CD4-positive, alpha-beta T cell treated with Interleukin-2 at 100 ng/mL for 4 hours (primary cell): Measurements from ENCODE around the gene ELK1.
"Not testable (repeated sequence)": the region's sequence is repeated elsewhere in the genome, so short reads cannot be mapped to it uniquely, and the experiment has no call there.

Experiments used
- DNase-seq: peaks from one replicate; pipeline ENCODE4 v3.0.0-alpha.2; 2020; ENCODE audit warnings: low spot score

Gene ELK1, protein sequence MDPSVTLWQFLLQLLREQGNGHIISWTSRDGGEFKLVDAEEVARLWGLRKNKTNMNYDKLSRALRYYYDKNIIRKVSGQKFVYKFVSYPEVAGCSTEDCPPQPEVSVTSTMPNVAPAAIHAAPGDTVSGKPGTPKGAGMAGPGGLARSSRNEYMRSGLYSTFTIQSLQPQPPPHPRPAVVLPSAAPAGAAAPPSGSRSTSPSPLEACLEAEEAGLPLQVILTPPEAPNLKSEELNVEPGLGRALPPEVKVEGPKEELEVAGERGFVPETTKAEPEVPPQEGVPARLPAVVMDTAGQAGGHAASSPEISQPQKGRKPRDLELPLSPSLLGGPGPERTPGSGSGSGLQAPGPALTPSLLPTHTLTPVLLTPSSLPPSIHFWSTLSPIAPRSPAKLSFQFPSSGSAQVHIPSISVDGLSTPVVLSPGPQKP

DNA sequence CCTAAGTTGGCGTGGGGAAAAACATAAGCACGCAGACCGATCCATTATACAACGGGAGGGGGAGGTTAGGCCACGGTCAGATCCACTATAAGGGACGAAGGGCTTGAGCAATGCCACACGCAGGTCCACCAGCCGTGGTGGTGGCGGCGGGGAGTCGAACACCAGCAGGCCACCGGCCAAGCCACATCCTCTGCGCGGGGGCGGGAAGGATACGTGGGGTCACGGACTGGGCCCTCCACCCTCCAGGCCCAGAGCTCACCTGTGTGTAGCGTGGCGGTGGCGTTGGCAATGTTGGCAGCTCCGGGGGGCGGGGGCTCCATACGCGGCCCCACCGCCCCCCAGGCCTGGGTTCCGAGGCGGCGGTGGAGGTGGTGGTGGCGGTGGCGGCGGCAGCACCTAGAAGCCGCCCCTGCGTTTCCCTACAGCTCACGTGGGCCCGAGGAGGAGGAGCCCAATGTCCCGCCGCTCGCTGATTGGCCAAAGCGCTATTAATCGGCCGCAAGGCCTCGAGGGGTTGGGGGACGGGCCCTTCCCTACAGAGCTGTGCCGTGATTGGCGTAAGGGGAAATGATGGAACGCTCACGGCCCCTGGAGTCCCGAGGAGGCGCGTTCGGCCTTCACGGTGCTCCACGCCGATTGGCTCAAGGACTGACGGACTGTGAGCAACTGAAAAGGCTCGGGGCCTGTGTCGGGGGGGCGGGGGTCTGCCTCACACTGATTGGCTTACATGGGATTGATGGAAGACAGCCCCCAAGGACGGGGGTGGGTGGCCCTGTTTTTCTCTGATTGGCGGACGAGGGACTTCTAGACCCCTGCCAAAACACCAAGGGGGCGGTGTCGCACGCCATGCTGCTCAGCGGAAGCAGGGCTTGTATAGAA, at the start of gene ELK1:
Gene ELK1 (minus strand): TSS at position 400 of the 879 bp plus-strand sequence. CDS start 9,122 bp downstream, outside the sequence.
- DNase-seq = peak; percentile 93

DNA sequence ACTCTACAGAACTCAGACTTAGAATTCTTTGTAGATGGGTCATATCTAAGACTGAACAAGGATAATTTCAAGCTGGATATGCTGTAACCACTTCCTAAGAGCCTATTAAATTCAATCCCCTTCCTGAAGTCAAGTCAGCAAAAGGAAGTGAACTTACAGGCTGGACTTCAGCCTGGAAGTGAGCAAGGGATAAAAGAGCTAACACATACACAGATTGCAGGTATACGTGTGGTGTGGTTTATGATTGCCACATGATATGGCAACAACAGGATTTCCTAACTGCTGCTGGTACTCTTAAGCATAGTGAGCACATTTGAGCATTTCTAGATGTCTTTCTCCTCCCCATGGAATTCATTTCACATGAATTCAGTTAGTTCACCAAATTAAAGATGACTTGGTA, 46.8 kb upstream of the ELK1 start:
- no peak for DNase-seq

DNA sequence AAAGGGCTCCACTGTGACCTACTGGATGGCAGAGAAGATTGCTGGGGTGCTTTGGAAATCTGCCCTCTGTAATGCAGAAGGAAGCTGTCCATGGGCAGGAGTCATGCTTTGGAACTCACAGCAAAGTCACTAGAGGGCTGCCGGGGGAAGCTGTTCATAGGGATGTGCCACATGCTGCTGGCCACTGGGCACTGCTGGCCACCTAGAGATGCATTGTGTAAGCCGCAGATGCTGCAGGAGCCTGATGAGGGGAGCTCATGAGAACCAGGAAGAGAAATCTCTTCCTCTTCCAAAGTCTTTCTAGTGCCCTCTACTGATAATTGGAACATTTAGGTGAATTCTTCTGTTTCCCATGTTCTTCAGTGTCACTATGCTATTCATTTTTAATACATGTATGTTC, 39.8 kb upstream of the ELK1 start:
- no peak for DNase-seq

DNA sequence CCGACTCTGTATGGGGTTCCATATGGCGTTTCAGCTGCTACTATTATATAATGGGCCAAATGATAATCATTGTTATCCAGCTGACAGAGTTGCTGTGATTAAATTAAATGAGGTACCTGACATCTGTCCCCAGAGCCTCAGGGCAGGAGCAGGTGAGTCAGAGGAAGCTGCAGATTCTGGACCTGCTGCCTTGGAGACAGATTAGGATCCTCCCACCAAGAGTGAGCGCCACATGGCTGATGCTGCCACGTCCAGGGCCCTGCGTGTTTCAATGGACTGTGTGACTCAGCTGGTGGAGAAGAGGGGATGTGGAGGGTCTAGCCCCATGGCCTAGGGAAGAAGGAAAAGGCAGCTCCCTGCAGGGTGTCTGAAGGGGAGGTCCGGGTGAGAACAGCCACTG, 36.9 kb upstream of the ELK1 start:
- no peak for DNase-seq

DNA sequence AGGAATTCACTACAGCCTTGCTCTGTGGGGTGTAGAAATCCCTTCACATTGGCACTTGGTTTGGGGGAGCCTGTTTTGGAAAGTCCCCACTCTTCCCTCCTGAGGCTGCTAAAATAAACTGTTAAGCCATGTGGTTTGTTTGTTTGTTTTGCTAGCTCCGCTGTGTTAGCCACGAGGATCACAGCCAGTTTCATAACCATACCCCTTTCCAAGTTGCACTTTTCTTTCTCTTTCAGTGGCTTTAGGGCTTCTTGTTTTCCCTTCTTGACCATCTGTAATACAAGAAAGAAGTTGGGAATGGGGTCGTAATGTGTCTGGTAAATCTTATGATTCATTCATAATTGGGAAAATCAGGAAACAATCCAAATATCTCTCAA, 33.5 kb upstream of the ELK1 start:
- DNase-seq = no peak

DNA sequence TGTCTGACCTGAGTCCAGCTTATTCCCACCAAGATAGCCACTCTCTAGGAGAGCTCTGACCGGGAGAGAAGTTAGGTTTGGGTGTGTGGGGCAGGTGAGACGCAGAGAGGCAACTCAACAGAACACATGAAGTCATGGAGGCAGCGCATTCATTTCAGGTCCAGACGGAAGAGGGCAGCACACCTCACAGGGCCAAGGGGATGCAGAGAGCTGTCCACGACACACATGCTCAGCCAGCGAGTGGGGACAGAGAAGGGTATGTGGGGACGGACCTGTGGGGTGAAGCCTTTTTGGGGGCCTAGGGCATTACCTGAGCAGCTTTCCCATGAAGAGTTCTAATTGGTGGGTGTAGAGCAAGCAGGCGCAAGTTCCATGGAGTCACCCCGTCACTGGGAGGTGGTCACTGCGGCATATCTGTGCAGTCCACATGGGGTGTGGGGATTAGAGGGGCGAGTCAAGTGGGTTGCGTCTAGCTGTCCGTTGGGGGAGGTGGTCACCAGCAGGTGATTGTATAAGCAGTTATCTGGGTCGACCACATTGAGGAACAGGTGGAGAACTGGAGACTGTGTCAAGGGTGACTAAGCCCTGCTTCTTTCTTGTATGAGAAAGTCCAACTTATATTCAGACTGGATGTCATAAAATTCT, 32.9 kb upstream of the ELK1 start:
- no peak for DNase-seq

DNA sequence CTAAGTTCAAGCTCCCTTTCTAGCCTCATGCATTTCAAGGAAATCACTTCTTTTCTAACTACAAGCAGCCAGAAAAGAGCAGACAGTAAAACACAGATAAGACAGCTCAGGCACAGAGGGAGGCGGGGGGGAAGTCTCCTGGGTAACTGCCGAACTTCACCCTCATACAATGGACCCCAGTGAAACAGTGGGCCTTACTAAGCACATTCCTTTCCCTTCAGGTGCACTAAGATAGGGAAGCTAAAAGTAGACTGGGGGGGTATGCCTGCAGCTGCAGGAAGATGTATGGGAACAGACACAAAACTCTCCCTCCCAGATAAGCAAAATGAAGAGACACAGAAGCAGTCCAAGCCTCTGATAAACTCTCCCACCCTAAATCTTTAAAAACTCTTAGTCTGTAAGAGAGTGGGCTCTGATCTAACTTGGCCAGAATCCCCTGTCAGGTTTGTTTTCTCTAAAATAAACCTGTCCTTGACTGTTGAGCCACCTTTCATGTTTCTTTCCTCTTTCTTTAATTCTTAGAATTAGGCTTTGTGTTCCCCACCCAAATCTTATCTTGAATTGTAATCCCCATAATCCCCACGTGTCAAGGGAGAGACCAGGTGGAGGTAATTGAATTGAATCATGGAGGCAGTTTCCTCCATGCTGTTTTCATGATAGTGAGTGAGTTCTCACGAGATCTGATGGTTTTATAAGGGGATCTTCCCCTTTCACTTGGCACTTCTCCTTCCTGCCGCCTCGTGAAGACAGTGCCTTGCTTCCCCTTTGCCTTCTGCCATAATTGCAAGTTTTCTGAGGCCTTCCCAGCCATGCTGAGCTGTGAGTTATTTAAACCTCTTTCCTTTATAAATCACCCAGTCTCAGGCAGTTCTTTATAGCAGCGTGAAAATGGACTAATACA, 25.8 kb upstream of the ELK1 start:
- DNase-seq = not testable (repeated sequence)

DNA sequence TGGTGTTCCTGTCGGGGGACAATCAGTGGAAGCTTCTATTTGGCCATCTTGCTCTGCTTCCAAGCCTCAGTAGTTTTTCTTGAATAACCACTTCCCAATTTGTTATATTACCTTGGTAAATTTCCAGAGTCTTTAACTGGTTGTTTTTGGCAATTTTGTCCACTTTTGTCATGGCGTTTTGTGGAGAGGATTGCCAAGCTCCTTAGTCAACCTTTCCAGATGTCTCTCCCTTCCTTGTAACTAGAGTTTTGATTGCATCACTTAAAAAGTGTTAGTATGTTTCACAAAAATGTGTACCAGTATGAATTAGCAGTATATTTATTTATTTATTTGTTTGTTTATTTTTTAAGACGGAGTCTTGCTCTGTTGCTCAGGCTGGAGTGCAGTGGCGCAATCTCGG, 24.4 kb upstream of the ELK1 start:
- no peak for DNase-seq

DNA sequence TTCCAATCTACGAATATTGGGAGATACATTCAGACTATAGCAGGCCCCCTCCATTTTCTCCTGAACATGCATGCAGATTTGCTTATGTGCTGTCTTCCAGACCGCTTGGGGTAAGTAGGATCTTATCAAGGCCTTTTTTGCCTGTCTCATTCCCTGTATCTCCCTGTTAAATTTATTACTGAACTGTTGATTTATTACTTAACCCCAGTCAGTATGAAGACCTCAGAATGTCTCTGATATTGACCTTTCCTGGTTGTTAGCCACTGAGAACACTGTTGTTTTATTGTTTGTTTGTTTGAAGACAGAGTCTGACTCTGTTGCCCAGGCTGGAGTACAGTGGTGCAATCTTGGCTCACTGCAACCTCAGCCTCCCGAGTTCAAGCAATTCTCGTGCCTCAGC, 15.4 kb upstream of the ELK1 start:
- not testable (repeated sequence) for DNase-seq

DNA sequence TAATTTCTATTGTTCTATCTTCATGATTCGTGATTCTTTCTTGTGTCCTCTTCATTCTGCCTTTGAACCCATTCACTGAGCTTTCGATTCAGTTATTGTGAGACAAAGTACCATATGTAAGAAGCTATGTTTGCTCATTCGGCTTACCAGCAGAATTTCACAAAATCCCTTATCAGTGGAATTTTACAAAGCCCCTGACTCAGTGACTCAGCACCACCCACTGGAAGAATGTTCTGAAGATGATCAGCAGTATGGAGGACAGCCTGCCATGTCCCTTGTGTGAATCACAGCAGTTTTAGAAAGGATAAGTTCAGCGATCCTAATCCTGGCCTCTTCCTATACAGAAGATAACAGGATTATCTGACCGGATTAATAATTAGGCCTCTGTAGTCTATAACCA, 14.4 kb upstream of the ELK1 start:
- DNase-seq = no peak

DNA sequence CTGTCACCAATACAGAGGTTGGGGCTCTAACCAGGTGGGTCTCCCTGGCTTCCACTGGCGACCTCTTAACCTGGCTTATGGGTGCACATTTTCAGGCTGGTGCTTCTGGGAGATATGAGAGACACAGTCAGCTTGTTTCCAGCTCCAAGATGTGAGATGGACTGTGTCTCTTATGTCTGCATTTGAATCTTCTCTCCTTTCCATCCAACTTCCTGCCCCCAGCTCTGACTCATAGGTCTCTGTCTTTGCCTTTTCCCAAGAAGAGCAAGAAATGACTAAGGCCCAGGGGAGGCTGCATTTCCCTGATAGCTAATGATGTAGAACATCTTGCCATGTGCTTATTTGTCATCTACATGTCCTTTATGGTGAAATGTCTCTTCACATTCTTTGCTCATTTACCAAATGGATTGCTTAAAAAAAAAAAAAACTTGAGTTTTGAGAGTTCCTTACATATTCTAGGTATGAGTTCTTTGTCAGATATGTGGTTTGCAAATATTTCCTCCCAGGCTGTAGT, 11.8 kb upstream of the ELK1 start:
- DNase-seq = no peak

DNA sequence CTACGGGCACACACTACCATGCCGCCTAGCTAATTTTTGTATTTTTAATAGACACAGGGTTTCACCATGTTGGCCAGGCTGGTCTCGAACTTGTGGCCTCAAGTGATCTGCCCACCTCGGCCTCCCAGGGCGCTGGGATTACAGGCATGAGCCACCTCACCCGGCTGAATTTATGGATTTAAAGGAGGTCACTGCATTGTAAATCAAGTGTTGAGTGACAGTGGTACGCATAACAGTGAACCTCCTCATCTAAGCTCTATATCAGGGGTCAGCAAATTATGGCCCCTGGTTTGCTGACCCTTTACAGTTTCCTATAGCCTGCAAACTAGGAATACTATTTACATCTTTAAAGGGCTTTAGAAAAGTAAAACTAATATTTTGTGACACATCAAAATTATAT, 11.2 kb upstream of the ELK1 start:
- no peak for DNase-seq

DNA sequence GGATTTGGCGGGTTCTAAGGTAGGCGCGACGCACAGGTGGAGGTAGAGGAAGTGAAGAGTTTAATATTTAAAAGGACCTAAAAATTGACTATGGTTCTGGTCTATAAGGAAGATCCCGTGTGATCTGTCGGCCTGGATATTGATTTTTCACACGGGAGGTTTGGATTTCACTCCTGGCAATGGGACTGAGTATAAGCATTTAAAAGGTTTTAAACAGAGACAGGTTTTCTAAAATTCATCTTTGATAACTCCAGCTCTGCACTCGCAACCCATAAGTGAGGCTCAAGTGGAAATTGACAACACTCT, 9.0 kb upstream of the ELK1 start:
- no peak for DNase-seq

DNA sequence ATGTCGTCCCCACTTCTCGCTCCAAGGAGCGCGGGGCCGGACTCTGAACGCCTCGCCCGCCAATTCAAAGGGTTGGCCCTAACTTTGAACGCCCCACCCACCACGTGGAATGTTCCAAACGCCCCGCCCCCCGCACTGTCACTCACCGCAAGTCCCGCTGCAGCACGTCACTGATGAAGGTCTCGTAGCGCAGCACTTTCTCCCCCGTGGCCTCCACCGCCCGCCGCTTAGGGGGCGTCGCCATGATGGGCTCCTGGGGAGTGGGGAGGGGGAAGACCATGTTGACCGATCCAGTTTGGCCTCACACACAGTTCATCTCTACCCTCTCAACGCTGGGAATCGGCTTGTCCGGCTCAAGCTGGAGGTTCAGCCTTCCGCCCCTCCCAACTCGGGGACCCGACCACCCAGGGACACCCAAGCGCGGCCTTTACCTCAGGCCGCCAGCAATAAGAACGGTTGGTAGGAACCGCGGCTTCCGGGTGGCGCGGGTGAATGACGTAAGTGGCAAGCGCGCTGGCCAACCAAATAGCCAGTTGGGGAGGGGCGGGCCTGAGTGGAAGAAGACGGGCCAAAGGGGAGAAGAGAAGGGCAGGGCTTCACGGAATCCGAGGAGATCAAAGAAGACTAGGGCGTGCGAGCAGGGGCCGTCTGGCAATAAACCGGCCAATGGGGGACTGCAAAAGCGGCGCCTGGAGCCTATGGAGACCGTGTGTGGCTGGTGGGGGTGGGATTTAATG, 8.5 kb upstream of the ELK1 start, which contains the start of gene UXT:
Gene UXT (minus strand): TSS at position 497 of the 737 bp plus-strand sequence. CDS start 253 bp downstream, at position 244.
- peak; percentile 92 for DNase-seq

DNA sequence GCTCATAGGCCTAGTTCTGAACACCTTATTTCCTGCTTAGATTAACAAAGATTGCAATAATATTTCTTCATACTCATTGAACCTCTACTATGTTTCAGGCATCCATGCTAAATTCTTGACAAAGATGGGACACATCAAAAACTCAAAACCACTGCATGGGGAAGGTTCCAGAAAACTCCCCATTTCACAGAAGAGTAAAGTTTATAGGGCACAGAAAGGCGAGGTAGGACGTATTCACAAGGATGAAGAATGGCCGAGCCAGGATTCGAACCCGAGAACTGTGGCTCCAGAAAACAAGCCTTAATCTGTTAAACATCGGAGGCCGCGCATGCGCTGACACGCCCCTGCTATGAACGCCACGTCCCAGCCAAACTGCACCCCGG, 7.9 kb upstream of the ELK1 start:
- no peak for DNase-seq

DNA sequence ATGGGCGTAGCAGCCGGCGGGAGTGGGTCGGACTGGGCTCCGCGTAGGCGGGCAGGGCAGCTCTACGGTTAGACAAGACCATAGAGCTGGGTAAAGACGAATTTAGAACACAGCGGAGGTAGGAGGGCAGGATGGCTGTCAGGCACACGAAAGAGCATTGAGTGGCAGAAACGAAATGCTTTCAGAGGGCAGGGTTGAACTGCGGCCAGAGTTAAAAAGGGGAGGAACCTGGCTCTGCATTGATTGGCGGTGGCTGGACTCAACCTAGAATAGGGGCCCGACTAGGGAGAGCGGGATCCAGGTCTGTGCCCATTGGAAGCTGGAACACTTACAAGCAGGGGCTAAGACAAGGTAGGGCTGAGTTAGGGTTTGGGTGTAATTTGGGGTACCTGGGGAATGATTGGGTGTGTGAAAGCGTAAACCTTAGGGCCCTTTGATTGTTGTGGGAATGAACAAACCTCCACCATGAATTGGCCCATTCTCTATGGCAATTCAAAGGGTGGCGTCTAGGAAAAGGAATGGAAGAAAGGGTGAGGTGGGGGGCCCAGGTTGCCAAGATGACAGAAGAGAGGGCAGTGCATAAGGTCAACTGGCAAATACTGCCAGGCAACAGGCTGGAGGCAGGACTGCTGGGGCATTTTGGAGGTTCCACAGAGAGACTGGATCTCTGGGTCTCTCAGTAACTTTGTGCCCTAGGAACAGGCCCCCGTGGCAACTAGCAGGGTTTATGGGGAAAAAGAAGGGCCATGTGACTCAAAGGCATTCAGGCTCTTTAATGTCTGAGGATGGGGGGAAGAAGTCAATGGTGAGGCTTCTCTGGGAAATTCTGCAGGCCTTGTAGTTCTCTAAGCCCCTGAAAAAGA, 911 bp upstream of the ELK1 start:
- no peak for DNase-seq

DNA sequence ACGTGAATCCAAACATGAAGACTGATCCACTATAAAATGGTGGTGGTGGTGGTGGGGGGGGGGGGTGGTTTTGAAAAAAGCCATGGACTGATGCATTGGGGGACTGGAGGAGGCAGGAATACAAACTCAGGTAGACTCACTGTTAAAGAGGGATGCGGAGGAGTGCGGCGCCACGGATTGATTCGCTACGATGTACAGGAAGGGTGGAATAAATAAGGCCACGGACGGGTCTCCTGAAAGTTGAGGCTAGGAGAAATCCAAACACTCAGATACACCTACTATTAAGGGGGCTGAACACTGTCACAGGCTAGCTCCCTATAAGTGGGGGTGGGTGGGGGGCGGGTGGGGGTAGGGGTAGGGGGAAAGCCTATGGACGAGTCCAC, 591 bp downstream of the ELK1 start:
- DNase-seq = no peak

DNA sequence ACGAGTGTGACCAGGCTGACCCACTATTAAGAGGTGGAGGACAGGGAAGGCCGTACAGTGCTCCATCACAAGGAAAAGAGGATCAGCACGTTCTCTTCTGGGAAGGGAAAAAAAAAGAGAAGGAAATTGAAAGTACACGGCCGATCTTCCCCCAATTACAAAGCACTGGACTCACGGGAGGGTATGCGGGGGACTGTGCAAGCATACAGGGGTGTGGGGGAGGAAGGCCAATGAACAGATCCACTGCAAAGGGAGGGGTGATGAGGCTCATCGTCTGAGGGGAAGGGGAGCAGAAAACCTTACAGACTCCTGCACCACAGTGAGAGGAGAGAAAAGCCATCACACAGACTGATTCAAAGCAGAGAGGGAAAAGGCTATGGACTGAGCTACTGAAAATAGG, 1.1 kb downstream of the ELK1 start:
- no peak for DNase-seq

DNA sequence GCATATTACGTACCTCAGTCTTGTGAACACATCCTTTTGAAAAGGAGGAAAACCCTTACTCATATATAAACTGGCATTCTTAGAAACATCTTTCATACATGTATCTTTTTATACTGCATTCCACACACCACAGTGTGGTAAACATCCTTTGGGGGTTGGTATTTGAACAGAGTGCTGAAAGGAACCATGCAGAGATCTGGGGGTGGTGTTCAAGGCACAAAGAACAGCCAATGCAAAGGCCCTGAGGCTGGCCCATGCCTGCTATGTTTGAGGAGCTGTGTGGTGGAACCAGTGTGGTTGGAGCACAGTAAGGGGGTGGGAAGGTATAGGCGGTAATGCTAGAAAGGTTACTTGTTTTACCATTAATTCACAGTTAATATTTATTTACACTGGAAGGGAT, 2.0 kb downstream of the ELK1 start:
- peak; percentile 12 for DNase-seq

DNA sequence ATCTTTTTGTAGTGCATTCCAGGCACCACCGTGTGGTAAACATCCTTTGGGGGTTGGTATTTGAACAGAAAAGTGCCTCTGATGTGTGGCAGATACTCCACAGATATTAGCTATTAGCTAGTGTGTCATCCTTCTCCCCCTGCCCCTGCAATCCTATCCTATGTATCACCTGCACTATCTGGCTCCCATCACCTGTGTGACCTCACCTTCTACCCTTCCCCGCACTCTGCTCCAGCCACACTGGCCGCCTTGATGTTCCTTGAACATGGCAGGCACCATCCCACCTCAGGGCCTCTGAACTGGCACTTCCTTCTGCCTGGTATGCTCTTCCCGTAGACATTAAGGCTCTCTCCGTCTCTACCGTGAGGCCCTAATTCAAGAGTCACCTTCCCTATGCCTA, 3.7 kb downstream of the ELK1 start:
- no peak for DNase-seq
